Astrocyte (in vitro differentiated cells and primary cell): Measurements from ENCODE around the gene ALLC.

ENCODE experiments used
- CTCF ChIP-seq: IDR thresholded peaks from 2 replicates; pipeline ENCODE4 v1.5.1; 2011; ENCODE audit warnings: low read depth, mild to moderate bottlenecking, inconsistent platforms, low read length, moderate library complexity; ENCODE audit not compliant: insufficient read depth
- EZH2 ChIP-seq: IDR thresholded peaks from 2 replicates; pipeline ENCODE4 v1.6.1; 2012; ENCODE audit warnings: mild to moderate bottlenecking, low read length, inconsistent platforms; ENCODE audit not compliant: insufficient read depth

- TF ChIP-seq CTCF (no peak), EZH2 (no peak)
Measured at GRCh38 chr2:3703236-3703756, 45.3 kb downstream of the ALLC start, which contains the start of gene DCDC2C.
